Stomach smooth muscle (tissue), 2 donors: ENCODE data around the gene SULF2.
A peak's percentile ranks its signal among the peaks of the same experiment; 100 is the strongest.
"Not testable (repeated sequence)": the region's sequence is repeated elsewhere in the genome, so short reads cannot be mapped to it uniquely, and the experiment has no call there.

ENCODE experiments used
- H3K27ac ChIP-seq: one replicate; pipeline ENCODE4 v1.7.0; 2013; ENCODE audit warnings: mild to moderate bottlenecking, low read length, inconsistent platforms
- H3K27me3 ChIP-seq, 2 donors: one replicate each; pipeline ENCODE4 v1.7.0; 2013; ENCODE audit warnings: low read length in 2 of 2; ENCODE audit not compliant: insufficient read depth in 2 of 2, control insufficient read depth in 1 of 2
- H3K36me3 ChIP-seq, 2 donors: one replicate each; pipeline ENCODE4 v1.7.0; 2013; ENCODE audit warnings: low read length in 2 of 2; ENCODE audit not compliant: control insufficient read depth in 2 of 2, insufficient read depth in 2 of 2
- H3K4me1 ChIP-seq: one replicate; pipeline ENCODE4 v1.7.0; 2013; ENCODE audit warnings: low read length; ENCODE audit not compliant: control insufficient read depth, insufficient read depth
- H3K4me3 ChIP-seq, 2 donors: one replicate each; pipeline ENCODE4 v1.7.0; 2013; ENCODE audit warnings: low read length in 2 of 2
- H3K9ac ChIP-seq, 2 donors: one replicate each; pipeline ENCODE4 v1.7.0; 2013; ENCODE audit warnings: low read length in 2 of 2, mild to moderate bottlenecking in 1 of 2
- H3K9me3 ChIP-seq, 2 donors: one replicate each; pipeline ENCODE4 v1.7.0; 2013; ENCODE audit warnings: low read length in 2 of 2; ENCODE audit not compliant: control insufficient read depth in 2 of 2
- donor health status: healthy.
- donor health status: Pancreatic carcinoma.

The SULF2 gene

DNA sequence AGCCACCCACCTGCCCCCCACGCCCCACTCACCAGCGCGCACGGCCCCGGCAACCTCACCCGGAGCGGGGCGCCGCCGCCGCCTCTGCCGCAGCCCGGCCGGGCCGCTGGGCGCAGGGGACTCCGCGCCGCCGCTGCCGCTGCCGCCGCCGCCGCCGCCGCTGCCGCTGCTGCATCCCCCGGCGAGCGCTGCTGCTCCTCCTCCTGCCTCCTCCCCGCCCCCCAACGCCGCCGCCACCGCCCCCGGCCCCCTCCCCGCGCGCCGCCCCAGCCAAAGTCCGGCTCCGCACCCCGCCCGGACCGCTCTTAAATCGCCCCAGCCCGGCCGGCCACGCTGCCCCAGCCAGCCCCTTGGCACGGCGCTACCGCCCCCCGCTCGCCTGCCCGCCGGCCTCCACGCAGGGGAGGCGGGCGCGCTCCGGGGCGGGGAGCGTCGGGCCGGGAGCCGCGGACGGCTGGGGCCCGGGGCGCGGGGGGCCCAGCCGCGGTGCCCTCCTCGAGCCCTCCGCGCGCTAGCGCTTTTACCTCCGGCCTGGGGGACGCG is at the start of gene SULF2:
SULF2 (minus strand) TSS at position 171 of the 543 bp plus-strand sequence. CDS start 28,118 bp downstream, outside the sequence.
- H3K9ac ChIP-seq = peak within 1 kb of the TSS; percentile 76 to 91
- H3K4me1 ChIP-seq = peaks cover 37% of the 10 kb centered on the region
- peak within 1 kb of the TSS; percentile 83 to 93 for H3K4me3 ChIP-seq
- no peaks in the 10 kb centered on the region for H3K9me3 ChIP-seq
- peak within 1 kb of the TSS; percentile 84 for H3K27ac ChIP-seq
- H3K36me3 ChIP-seq = no peaks in the 10 kb centered on the region
- H3K27me3 ChIP-seq = no peaks in the 10 kb centered on the region

DNA sequence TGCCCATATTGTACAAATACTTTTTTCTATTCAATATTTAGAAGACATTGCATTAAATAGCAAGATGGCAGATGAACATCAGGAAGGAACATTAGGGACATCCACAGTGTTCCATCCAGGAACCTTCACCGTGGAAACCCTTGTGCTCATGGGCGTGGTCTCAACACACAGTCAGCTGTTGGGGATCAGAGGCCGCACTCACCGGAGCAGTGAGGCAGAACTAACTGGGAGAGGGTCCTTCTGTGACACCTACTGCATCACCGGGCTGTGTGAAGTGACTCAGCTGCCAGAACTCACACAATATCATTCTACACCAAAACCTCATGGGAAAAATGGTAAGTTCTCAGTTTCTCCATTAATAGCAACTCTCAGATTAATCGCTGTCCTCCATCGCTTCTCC is 46.4 kb upstream of the SULF2 start:
- H3K4me3 ChIP-seq, H3K27ac ChIP-seq, H3K9ac ChIP-seq, H3K36me3 ChIP-seq, H3K27me3 ChIP-seq, H3K9me3 ChIP-seq, H3K4me1 ChIP-seq: not testable (repeated sequence)

DNA sequence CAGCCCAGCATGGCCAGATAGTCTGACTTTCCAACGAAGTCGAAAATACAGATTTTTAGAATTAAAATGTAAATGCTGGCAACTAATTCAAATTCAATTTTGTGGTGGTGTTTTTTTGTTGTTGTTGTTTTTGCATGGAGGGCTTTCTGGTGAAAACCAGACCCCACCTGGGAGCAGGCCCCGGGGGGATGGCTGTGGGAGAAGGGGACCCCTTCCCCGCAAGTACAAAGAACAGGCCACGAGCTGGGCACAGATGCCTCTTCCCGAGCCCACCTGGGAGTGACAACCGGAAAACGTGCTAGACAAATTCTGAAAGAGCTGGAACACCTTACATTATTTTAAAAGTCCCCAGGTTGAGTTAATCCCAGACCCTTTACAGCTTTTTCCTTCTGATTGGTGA is 41.4 kb upstream of the SULF2 start:
- not testable (repeated sequence) for H3K27me3 ChIP-seq, H3K9ac ChIP-seq, H3K27ac ChIP-seq, H3K4me3 ChIP-seq, H3K4me1 ChIP-seq, H3K36me3 ChIP-seq, H3K9me3 ChIP-seq

DNA sequence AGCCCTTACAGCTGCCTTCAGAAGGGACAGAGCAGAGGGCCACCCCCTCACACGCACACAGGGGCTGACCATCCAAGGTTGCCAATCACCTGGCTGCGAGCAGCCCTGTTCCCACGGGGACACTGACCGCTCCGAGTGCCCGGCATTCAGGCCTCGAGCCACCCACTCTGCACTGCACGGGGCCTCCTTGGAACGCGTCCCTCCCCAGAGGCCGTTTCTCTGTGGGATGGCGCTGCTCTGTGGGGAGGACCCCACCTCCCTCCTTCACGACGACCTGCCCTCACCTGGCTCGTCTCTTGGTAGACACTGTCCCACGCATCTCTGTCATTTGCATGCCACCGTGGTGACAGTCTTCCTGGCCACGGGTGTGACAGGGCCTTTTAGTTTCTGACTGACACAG is 40.7 kb upstream of the SULF2 start:
- H3K36me3 ChIP-seq, H3K4me3 ChIP-seq, H3K4me1 ChIP-seq, H3K9me3 ChIP-seq, H3K27ac ChIP-seq, H3K27me3 ChIP-seq, H3K9ac ChIP-seq: not testable (repeated sequence)

DNA sequence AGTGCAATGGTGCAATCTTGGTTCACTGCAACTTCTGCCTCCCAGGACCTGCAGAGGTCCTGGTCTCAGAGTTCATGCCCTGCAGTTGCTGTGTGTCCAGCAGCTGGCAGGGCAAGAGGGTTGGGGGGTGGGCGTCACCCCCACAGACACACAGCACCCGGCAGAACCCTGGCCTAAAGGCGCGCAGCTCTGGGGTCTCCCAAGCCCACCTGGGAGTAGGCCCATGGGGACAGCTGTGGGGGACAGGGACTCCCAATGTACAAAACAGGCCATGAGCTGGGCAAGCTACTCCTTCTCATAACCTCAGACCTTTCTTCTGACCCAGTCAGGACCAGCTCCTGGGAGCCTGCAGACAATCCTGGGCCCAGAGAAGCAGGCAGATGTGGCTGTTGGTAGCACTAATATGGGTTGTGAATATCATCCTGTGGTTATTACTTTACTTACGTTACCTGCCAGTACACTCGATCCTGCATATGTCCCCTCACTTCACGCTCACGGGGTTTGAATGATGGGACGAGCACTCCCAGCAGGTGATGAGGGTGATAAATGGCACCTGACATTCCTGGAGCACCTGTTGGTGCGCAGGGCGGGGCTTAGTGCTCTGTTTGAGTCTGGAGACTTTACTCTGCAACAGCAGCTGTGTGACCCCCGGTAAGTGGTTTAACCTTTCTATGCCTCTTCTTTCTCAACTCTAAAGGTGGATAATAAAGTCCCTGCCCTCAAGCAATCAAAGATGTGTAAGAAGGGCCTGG is 39.9 kb upstream of the SULF2 start:
- Histone ChIP-seq H3K9ac (no peak overlapping the region), H3K9me3 (no peaks in the 10 kb centered on the region), H3K36me3 (no peaks in the 10 kb centered on the region), H3K4me1 (no peaks in the 10 kb centered on the region), H3K27me3 (no peaks in the 10 kb centered on the region), H3K27ac (no peak overlapping the region), H3K4me3 (no peak overlapping the region)

DNA sequence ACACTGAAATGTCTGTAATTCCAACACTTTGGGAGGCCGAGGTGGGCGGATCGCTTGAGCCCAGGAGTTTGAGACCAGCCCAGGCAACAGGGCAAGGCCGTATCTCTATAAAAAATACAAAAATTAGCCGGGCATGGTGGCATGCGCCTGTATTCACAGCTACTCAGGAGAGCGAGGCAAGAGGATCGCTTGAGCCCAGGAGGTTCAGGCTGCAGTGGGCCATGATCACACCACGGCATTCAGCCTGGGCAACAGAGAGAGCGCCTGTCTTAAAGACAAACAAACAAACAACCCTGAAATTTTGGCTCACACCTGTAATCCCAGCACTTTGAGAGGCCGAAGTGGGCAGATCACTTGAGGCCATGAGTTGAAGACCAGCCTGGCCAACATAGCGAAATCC is 38.7 kb upstream of the SULF2 start:
- H3K27me3 ChIP-seq, H3K4me3 ChIP-seq, H3K27ac ChIP-seq, H3K36me3 ChIP-seq, H3K9me3 ChIP-seq, H3K4me1 ChIP-seq, H3K9ac ChIP-seq: not testable (repeated sequence)

DNA sequence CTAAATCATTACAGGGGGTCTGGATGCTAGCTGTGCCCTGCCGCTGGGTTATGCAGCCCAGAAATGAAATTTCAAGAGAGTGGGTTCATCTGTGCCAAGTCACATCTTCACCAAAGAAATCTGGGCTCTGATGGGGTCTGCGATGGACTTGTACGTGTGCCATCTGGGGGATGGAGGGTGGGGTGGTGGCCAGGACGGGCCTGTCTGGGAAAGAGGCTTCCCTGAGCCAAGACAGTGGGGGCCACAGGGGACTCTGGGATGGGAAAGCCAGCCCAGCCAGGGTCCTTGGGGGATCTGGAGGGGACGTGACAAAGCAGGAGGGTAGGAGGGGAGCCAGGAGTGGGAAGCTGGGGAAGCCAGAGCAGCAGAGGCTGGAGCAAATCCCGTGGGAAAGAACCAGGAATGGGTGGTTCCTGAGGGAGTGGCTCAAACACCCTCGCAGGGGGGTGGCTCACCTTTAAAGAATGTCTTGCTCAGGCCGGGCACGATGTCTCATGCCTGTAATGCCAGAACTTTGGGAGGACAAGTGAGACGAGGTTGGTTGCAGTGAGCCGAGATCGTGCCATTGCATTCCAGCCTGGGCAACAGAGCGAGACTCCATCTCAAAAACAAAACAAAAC is 36.3 kb upstream of the SULF2 start:
- Histone ChIP-seq H3K4me1 (no peaks in the 10 kb centered on the region), H3K9me3 (no peaks in the 10 kb centered on the region), H3K9ac (no peak overlapping the region), H3K27ac (no peak overlapping the region), H3K4me3 (no peak overlapping the region), H3K27me3 (no peaks in the 10 kb centered on the region), H3K36me3 (no peaks in the 10 kb centered on the region)

DNA sequence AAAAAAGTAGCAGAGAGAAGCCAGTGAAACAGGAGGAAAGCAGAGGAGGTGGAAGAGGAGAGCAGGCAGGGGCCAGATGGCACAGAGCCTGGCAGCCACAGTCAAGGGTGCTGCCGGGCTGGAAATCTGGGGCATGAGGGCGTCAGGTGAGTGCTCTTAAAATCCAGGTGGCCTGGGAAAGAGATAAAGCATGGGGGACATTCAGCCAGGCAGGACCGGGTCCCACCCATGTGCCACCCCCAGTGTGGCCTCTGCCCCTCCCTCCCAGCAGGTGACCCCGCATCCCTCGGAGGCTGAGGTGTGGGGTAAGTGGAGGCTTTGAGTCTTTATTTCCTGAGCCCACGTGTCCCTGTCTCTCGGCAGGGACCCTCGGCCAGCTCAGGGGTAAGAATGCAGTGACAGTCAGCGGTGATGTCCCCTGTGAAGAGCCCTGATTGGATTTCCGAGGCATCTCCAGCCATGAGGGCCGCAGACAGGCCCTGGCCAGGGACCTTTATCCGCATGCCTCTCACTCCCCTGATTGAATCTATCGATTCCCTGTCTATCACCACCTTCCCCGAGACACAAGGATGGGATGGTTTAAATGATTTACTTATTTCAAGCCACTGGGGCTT is 33.8 kb upstream of the SULF2 start:
- Histone ChIP-seq H3K4me3 (no peak overlapping the region), H3K9ac (no peak overlapping the region), H3K27me3 (peaks cover 0 to 5% of the 10 kb centered on the region in 2 donors), H3K4me1 (no peaks in the 10 kb centered on the region), H3K9me3 (peaks cover 0 to 5% of the 10 kb centered on the region in 2 donors), H3K36me3 (no peaks in the 10 kb centered on the region), H3K27ac (no peak overlapping the region)

DNA sequence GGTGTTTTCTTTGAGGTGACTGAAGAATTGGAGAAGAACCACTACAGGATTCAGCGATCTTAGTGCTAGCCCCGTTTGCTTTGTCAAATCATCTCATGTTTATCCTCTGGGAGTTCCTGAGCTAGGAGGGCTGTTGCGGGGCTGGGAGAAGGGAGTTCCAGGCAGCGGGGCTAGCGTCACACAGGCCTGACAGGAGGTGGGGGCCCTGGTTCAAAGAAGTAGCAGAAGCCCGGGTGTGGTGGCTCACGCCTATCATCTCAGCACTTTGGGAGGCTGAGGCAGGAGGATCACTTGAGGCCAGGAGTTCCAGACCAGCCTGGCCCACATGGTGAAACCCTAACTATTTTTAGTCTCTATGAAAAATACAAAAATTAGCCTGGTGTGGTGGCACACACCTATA is 33.2 kb upstream of the SULF2 start:
- H3K36me3 ChIP-seq = no peaks in the 10 kb centered on the region
- peaks cover 0 to 5% of the 10 kb centered on the region in 2 donors for H3K27me3 ChIP-seq
- H3K4me1 ChIP-seq = no peaks in the 10 kb centered on the region
- H3K4me3 ChIP-seq = no peak overlapping the region
- peaks cover 3 to 5% of the 10 kb centered on the region in 2 donors for H3K9me3 ChIP-seq
- no peak overlapping the region for H3K9ac ChIP-seq
- H3K27ac ChIP-seq = no peak overlapping the region

DNA sequence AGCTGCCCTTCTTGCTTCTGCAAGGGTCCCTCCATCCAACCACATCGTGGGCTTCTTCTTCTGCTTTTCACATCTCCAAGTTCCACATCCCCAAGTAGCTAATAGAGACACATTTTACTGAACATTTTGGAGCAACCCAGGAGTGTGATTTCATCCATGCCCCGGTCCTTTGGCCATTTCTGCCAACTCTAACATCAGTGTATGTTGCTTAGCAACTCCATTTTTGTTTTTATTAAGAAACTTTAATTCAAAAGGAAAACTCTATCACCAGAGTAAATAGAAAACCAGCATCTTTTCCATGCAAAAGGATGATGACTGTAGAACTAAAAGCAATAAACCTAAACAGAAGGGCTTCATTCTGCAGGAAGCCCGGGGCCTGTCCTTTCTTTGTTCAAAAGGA is 32.7 kb upstream of the SULF2 start:
- no peak overlapping the region for H3K27ac ChIP-seq
- H3K9ac ChIP-seq = no peak overlapping the region
- H3K9me3 ChIP-seq = peaks cover 3 to 5% of the 10 kb centered on the region in 2 donors
- H3K4me3 ChIP-seq = no peak overlapping the region
- H3K27me3 ChIP-seq = peaks cover 0 to 5% of the 10 kb centered on the region in 2 donors
- H3K36me3 ChIP-seq = no peaks in the 10 kb centered on the region
- no peaks in the 10 kb centered on the region for H3K4me1 ChIP-seq

DNA sequence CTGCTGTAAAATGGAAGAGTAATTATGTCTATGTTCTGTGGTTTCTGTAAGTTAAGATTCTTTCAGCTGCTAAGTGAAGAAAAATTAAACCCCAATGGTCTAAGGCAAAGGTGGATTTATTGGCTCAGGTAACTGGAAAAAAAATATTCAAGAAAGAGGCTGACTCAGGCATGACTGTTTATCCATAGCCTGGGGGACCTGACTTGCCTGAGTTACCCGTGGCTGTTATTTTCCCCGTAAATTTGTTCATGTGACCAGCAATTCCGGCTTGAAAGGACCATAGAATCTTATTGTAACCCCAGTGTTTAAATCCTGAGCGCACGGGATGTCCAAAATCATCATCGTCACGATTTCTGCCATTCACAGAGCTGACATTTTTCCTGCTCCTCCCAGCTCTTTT is 32.3 kb upstream of the SULF2 start:
- Histone ChIP-seq H3K9ac (no peak overlapping the region), H3K27me3 (peaks cover 0 to 5% of the 10 kb centered on the region in 2 donors), H3K4me1 (no peaks in the 10 kb centered on the region), H3K36me3 (no peaks in the 10 kb centered on the region), H3K27ac (no peak overlapping the region), H3K9me3 (peaks cover 3 to 5% of the 10 kb centered on the region in 2 donors), H3K4me3 (no peak overlapping the region)
